ENCODE results near the gene TRANK1. TPM values are rescaled to one million over a fixed set of nuclear protein-coding genes. Genes with fewer than 3 reads are reported as not detected.

The TRANK1 gene
- polyA plus RNA-seq, 1 donor (not counting 4 experiments of a cell fraction or from before 2014, with no cell fraction given): 3.2 TPM

DNA sequence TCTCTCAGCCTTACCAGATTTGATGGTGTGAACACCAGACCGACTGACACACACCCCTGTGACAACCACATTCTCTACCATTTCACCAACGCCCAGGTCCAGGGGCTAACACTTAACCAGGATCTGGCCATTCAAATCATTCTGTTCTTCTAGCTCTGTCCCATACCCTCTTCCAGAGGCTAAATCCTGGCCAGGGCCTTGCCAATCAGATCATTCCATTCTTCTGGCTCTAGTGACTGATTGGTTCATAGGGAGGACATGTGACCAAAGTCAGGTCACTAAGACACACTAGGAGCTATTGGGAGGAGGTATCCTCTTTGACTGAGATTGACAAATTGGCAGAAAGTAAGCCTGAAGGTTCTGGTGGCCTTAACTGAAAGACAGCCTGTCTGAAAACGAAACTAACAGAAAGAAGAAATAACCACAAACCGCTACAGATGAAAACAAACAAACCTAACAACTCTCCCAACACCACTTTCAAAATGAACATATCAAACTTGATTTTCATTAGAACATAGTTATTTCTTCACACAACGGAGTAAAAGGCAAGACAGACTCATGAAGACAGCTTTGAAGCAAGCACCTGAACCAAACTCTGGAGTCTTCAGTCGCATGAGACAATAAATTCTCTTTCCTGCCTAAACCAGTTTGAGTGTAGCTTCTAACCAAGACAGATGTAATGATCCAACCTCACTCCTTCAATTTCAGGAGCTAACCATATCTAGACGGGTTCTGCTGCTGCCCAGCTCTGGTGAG lies 68.5 kb downstream of the TRANK1 start:
- Histone ChIP-seq H3K27ac (ENCODE audit: control insufficient read depth, insufficient read depth, low read length) (no peak overlapping the region), H3K36me3 (ENCODE audit: control insufficient read depth in 2 of 2, extremely low read depth in 1 of 2, insufficient read depth in 2 of 2, low read length in 2 of 2) (no peaks in the 10 kb centered on the region), H4K20me1 (ENCODE audit: control insufficient read depth, extremely low read depth, insufficient read depth, low read length) (no peaks in the 10 kb centered on the region), H3K79me2 (ENCODE audit: control insufficient read depth, insufficient read depth, low read length) (no peaks in the 10 kb centered on the region), H3K9me3 (ENCODE audit: control insufficient read depth, low read depth, low read length) (no peaks in the 10 kb centered on the region), H3K27me3 (ENCODE audit: control insufficient read depth, extremely low read depth, insufficient read depth, low read length) (no peaks in the 10 kb centered on the region), H3K9ac (ENCODE audit: control insufficient read depth, extremely low read depth, insufficient read depth, low read length) (no peak overlapping the region), H3K4me2 (ENCODE audit: control insufficient read depth, extremely low read depth, insufficient read depth, low read depth, low read length) (no peak overlapping the region), H3K4me3 (ENCODE audit: control insufficient read depth in 2 of 3, extremely low read depth in 1 of 3, insufficient read depth in 2 of 3, low read depth in 1 of 3, low read length in 3 of 3) (no peak overlapping the region), H2AFZ (ENCODE audit: control insufficient read depth, low read length) (no peak overlapping the region), H3K9me1 (ENCODE audit: control insufficient read depth, extremely low read depth, insufficient read depth, low read length) (no peaks in the 10 kb centered on the region), H3K4me1 (ENCODE audit: control insufficient read depth, extremely low read depth, insufficient read depth, low read length) (no peaks in the 10 kb centered on the region)
- dilution Hi-C loops (cut with MboI; ENCODE audit: extremely low pct_ligation_motif_present, low sequenced_read_pairs): no loop called here
- DNase-seq (ENCODE audit: low read depth, low spot score): no peak
- TF ChIP-seq, protein P1, sequence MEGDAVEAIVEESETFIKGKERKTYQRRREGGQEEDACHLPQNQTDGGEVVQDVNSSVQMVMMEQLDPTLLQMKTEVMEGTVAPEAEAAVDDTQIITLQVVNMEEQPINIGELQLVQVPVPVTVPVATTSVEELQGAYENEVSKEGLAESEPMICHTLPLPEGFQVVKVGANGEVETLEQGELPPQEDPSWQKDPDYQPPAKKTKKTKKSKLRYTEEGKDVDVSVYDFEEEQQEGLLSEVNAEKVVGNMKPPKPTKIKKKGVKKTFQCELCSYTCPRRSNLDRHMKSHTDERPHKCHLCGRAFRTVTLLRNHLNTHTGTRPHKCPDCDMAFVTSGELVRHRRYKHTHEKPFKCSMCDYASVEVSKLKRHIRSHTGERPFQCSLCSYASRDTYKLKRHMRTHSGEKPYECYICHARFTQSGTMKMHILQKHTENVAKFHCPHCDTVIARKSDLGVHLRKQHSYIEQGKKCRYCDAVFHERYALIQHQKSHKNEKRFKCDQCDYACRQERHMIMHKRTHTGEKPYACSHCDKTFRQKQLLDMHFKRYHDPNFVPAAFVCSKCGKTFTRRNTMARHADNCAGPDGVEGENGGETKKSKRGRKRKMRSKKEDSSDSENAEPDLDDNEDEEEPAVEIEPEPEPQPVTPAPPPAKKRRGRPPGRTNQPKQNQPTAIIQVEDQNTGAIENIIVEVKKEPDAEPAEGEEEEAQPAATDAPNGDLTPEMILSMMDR (optimal IDR thresholded peaks at IDR 0.05 in 1 of 3, IDR thresholded peaks at IDR 0.05 in 1 of 3, conservative IDR thresholded peaks at IDR 0.05 in 1 of 3; ENCODE audit: extremely low read depth in 1 of 3, insufficient read depth in 2 of 3, low read length in 3 of 3): no peak
- no peak for TF ChIP-seq EZH2 (IDR thresholded peaks at IDR 0.05; ENCODE audit: low read length)
- FAIRE-seq: no peak

DNA sequence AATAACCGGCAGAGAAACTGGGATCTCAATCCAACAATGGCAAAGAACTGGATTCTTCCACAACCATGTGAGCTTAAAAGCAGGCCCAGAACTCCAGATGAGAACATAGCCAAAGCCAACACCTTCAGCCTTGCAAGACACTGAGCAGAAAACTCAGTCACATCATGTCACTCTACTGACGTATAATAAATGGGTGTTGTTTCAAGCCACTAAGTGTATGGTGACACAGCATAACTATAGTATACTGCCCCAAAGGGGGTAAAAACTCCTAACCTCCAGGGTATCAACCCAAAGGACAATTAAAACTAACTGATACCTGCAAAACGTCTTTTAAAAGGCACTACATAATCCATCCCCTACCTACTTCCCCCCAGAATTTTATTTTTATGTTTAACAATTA lies 69.5 kb downstream of the TRANK1 start:
- H3K36me3 ChIP-seq (ENCODE audit: control insufficient read depth in 2 of 2, extremely low read depth in 1 of 2, insufficient read depth in 2 of 2, low read length in 2 of 2): no peaks in the 10 kb centered on the region
- no peak overlapping the region for H3K4me2 ChIP-seq (ENCODE audit: control insufficient read depth, extremely low read depth, insufficient read depth, low read depth, low read length)
- no peaks in the 10 kb centered on the region for H3K4me1 ChIP-seq (ENCODE audit: control insufficient read depth, extremely low read depth, insufficient read depth, low read length)
- no peaks in the 10 kb centered on the region for H3K27me3 ChIP-seq (ENCODE audit: control insufficient read depth, extremely low read depth, insufficient read depth, low read length)
- no peak overlapping the region for H2AFZ ChIP-seq (ENCODE audit: control insufficient read depth, low read length)
- H3K4me3 ChIP-seq (ENCODE audit: control insufficient read depth in 2 of 3, extremely low read depth in 1 of 3, insufficient read depth in 2 of 3, low read depth in 1 of 3, low read length in 3 of 3): no peak overlapping the region
- no peaks in the 10 kb centered on the region for H4K20me1 ChIP-seq (ENCODE audit: control insufficient read depth, extremely low read depth, insufficient read depth, low read length)
- H3K9me3 ChIP-seq (ENCODE audit: control insufficient read depth, low read depth, low read length): no peaks in the 10 kb centered on the region
- DNase-seq (ENCODE audit: low read depth, low spot score): no peak
- no peak overlapping the region for H3K9ac ChIP-seq (ENCODE audit: control insufficient read depth, extremely low read depth, insufficient read depth, low read length)
- TF ChIP-seq, protein P1 (optimal IDR thresholded peaks at IDR 0.05 in 1 of 3, IDR thresholded peaks at IDR 0.05 in 1 of 3, conservative IDR thresholded peaks at IDR 0.05 in 1 of 3; ENCODE audit: extremely low read depth in 1 of 3, insufficient read depth in 2 of 3, low read length in 3 of 3): no peak
- no peak for TF ChIP-seq EZH2 (IDR thresholded peaks at IDR 0.05; ENCODE audit: low read length)
- no peak for FAIRE-seq
- H3K27ac ChIP-seq (ENCODE audit: control insufficient read depth, insufficient read depth, low read length): no peak overlapping the region
- H3K9me1 ChIP-seq (ENCODE audit: control insufficient read depth, extremely low read depth, insufficient read depth, low read length): no peaks in the 10 kb centered on the region
- H3K79me2 ChIP-seq (ENCODE audit: control insufficient read depth, insufficient read depth, low read length): no peaks in the 10 kb centered on the region
- dilution Hi-C loops (cut with MboI; ENCODE audit: extremely low pct_ligation_motif_present, low sequenced_read_pairs): no loop called here

Measured in keratinocyte (primary cell).